Panc1 (cell line): ENCODE measurements around the gene HAUS8. TPM values are rescaled to one million over a fixed set of nuclear protein-coding genes. Genes with fewer than 3 reads are reported as not detected.
"Not testable (repeated sequence)": the region's sequence is repeated elsewhere in the genome, so short reads cannot be mapped to it uniquely, and the experiment has no call there.

Source experiments
- ATAC-seq: fragments of 200-7000 bp; cut with Tn5 transposase; 2 replicates; pipeline ENCODE4 v1.9.1; 2020; ENCODE audit warnings: mild to moderate bottlenecking, moderate library complexity
- BruUV-seq: library from RNA; stranded (reverse); fragments of 400-500 nt; replicated peaks from 2 replicates; lab custom pipeline; 2021; lab: Mats Ljungman, UMichigan
- CTCF ChIA-PET: fragments of 300-600 bp; sonication (Branson Sonifier 250); formaldehyde crosslinking; loops from one replicate; lab custom pipeline; 2022; ENCODE audit warnings: antibody characterized with exemption; lab: Charles Lee
- POLR2A ChIA-PET: fragments of 300-600 bp; sonication (Branson Sonifier 250); formaldehyde crosslinking; loops from one replicate; lab custom pipeline; 2022; ENCODE audit warnings: antibody characterized with exemption; lab: Charles Lee
- DNase-seq: peaks from one replicate; pipeline ENCODE4 v3.0.0-alpha.2; 2010; ENCODE audit warnings: low read depth, low spot score
- H3K27ac ChIP-seq: 2 replicates; pipeline ENCODE4 v1.5.1; 2011; ENCODE audit warnings: mild to moderate bottlenecking, low read length, inconsistent platforms
- H3K27me3 ChIP-seq: fragments of 200-500 bp; sonication (Bioruptor generic); 2 replicates; pipeline ENCODE4 v1.6.0; 2014; ENCODE audit warnings: low read length, inconsistent platforms; ENCODE audit not compliant: control insufficient read depth, insufficient read depth
- H3K36me3 ChIP-seq: fragments of 200-500 bp; sonication (Bioruptor generic); 2 replicates; pipeline ENCODE4 v1.5.1; 2014; ENCODE audit warnings: inconsistent platforms, mild to moderate bottlenecking, low read length, moderate library complexity; ENCODE audit not compliant: control insufficient read depth, insufficient read depth
- H3K4me1 ChIP-seq: 2 replicates; pipeline ENCODE4 v1.5.1; 2011; ENCODE audit warnings: inconsistent platforms, mild to moderate bottlenecking, low read length, moderate library complexity; ENCODE audit not compliant: control insufficient read depth, insufficient read depth
- H3K4me3 ChIP-seq, 2 experiments: 2 replicates each; pipeline ENCODE4 v1.5.1; 2011 to 2012; ENCODE audit warnings: low read depth in 2 of 2, low read length in 2 of 2, mild to moderate bottlenecking in 2 of 2, inconsistent platforms in 1 of 2, moderate library complexity in 1 of 2
- H3K9me3 ChIP-seq: fragments of 200-500 bp; sonication (Bioruptor generic); 2 replicates; pipeline ENCODE4 v1.5.1; 2014; ENCODE audit warnings: low read depth, mild to moderate bottlenecking, inconsistent platforms, low read length, moderate library complexity; ENCODE audit not compliant: control insufficient read depth, insufficient read depth
- CTCF ChIP-seq: fragments of 450-650 bp; IDR thresholded peaks from 2 replicates; pipeline ENCODE4 v1.5.1; 2017; ENCODE audit warnings: mild to moderate bottlenecking
- POLR2AphosphoS5 ChIP-seq: IDR thresholded peaks from 2 replicates; pipeline ENCODE4 v1.6.1; 2012; ENCODE audit warnings: mild to moderate bottlenecking, low read depth, low read length, moderate library complexity
- REST ChIP-seq, 2 experiments: IDR thresholded peaks; 2 replicates each; pipeline ENCODE4 v1.6.1; 2011 to 2012; ENCODE audit warnings: low read depth in 2 of 2, control low read depth in 1 of 2, low read length in 1 of 2, mild to moderate bottlenecking in 1 of 2, moderate library complexity in 1 of 2; ENCODE audit not compliant: insufficient read depth in 1 of 2
- SIN3A ChIP-seq: IDR thresholded peaks from 2 replicates; pipeline ENCODE4 v1.6.1; 2012; ENCODE audit warnings: low read depth, mild to moderate bottlenecking, low read length, moderate library complexity, borderline replicate concordance; ENCODE audit not compliant: insufficient read depth
- TCF7L2 ChIP-seq: IDR thresholded peaks from 2 replicates; pipeline ENCODE4 v1.6.1; 2011; ENCODE audit warnings: mild to moderate bottlenecking, low read depth, low read length, inconsistent platforms
- in situ Hi-C: cut with HindIII; loops from 2 replicates; pipeline ENCODE4 v1.10.0; 2016; ENCODE audit warnings: low sequenced_read_pairs, low pct_unique_long_range_greater_than_20kb
- intact Hi-C: fragments of 100-400 bp; cut with micrococcal nuclease; formaldehyde crosslinking; loops from one replicate; pipeline ENCODE4 v1.10.0; 2022; ENCODE audit not compliant: unreplicated experiment
- total RNA-seq: library from RNA; stranded (reverse); gene quantifications from one replicate; pipeline ENCODE4 v1.2.1, GENCODE V29; 2021; ENCODE audit not compliant: unreplicated experiment

The HAUS8 gene
- total RNA-seq, 1 experiment from 2014 or later = 18.2 TPM

- CTCF ChIA-PET = no interaction called here
- intact Hi-C loops (no loop called here), in situ Hi-C loops (no loop called here)
- DNase-seq (no peak), ATAC-seq (peak; percentile 44; the same call in 1 of the 2 replicates)
- no peak overlapping the region for H3K27ac ChIP-seq
- BruUV-seq = no TSS peak
- H3K36me3 ChIP-seq = no peaks in the 10 kb centered on the region
- H3K27me3 ChIP-seq = no peaks in the 10 kb centered on the region
- TF ChIP-seq POLR2AphosphoS5 (no peak), REST (IDR thresholded peaks at IDR 0.05; ENCODE audit: insufficient read depth in 1 of 2, low read depth in 2 of 2, low read length in 1 of 2) (no peak), CTCF (no peak), TCF7L2 (no peak), SIN3A (no peak)
- no peaks in the 10 kb centered on the region for H3K9me3 ChIP-seq
- no peaks in the 10 kb centered on the region for H3K4me1 ChIP-seq
- peak overlapping the region; percentile 7 to 30; a peak in 2 of 4 replicates for H3K4me3 ChIP-seq
- POLR2A ChIA-PET = no interaction called here
These were observed 49.1 kb downstream of the HAUS8 start for GRCh38 chr19:17025991-17026658.

DNA sequence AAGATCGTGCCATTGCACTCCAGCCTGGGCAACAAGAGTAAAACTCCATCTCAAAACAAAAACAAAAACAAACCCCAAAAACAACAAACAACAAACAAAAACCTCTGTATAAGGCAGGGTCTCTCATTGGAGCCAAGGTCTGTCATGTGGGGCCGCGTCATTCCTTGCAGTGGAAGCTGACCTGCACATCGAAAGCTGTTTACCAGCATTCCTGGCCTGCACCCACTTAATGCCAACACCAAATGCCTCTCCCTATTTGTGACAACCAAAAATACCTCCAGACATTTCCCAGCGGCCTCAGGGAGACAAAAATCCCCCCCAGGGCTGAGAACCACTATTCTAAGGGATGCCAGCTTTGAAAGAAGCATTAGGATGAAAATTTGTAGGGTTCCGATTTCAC, 49.9 kb downstream of the HAUS8 start:
- ATAC-seq = no peak
- no peaks in the 10 kb centered on the region for H3K9me3 ChIP-seq
- DNase-seq = no peak
- BruUV-seq = no TSS peak
- in situ Hi-C loops (no loop called here), intact Hi-C loops (no loop called here)
- ChIA-PET CTCF (no interaction called here), POLR2A (no interaction called here)
- no peaks in the 10 kb centered on the region for H3K4me1 ChIP-seq
- H3K36me3 ChIP-seq = no peaks in the 10 kb centered on the region
- H3K4me3 ChIP-seq = no peak overlapping the region
- no peaks in the 10 kb centered on the region for H3K27me3 ChIP-seq
- TF ChIP-seq REST (IDR thresholded peaks at IDR 0.05; ENCODE audit: insufficient read depth in 1 of 2, low read depth in 2 of 2, low read length in 1 of 2) = no peak
- TF ChIP-seq CTCF = no peak
- TF ChIP-seq POLR2AphosphoS5 = no peak
- TF ChIP-seq TCF7L2 = no peak
- TF ChIP-seq SIN3A = no peak
- no peak overlapping the region for H3K27ac ChIP-seq

- ATAC-seq, H3K4me1 ChIP-seq, H3K9me3 ChIP-seq, H3K27ac ChIP-seq, intact Hi-C loops, CTCF ChIA-PET, H3K36me3 ChIP-seq, DNase-seq, in situ Hi-C loops, BruUV-seq, H3K4me3 ChIP-seq, H3K27me3 ChIP-seq, POLR2A ChIA-PET: not testable (repeated sequence)
These were observed 50.3 kb downstream of the HAUS8 start for GRCh38 chr19:17024941-17025340.
